GM12873 (cell line): ENCODE results near the gene LMTK2.

Experiments
- CTCF ChIP-seq: IDR thresholded peaks from 2 replicates; pipeline ENCODE4 v1.5.1; 2012; ENCODE audit warnings: low read depth, mild to moderate bottlenecking, moderate library complexity, low read length, control low read depth; ENCODE audit not compliant: insufficient read depth; ENCODE audit errors: missing control alignments

LMTK2 gene

GRCh38 chr7:98137826-98138151 is 31.1 kb downstream of the LMTK2 start:
- TF ChIP-seq CTCF, result no peak

- no peak for TF ChIP-seq CTCF
Observed at GRCh38 chr7:98138672-98139071, 32.0 kb downstream of the LMTK2 start.

- no peak for TF ChIP-seq CTCF
Observed at GRCh38 chr7:98142658-98143057, 36.0 kb downstream of the LMTK2 start.

GRCh38 chr7:98148607-98149006 is 41.9 kb downstream of the LMTK2 start:
- no peak for TF ChIP-seq CTCF

- TF ChIP-seq CTCF, result no peak
Observed at GRCh38 chr7:98149116-98149692, 42.5 kb downstream of the LMTK2 start.

GRCh38 chr7:98151884-98152283 is 45.2 kb downstream of the LMTK2 start:
- no peak for TF ChIP-seq CTCF

- TF ChIP-seq CTCF, result no peak
Observed at GRCh38 chr7:98156700-98157099, 50.0 kb downstream of the LMTK2 start.
